Neural cell (in vitro differentiated cells): Measurements from ENCODE around the gene PPP1R15B. TPM values are rescaled to one million over a fixed set of nuclear protein-coding genes. Genes with fewer than 3 reads are reported as not detected.

Experiments
- H2AFZ ChIP-seq: fragments of 200-600, 300-800 bp; sonication (generic), shearing (Covaris generic); 2 replicates; pipeline ENCODE4 v1.6.0; 2014; ENCODE audit warnings: low read depth, mild to moderate bottlenecking, antibody characterized with exemption, low read length, moderate library complexity
- H3F3A ChIP-seq: fragments of 200-600 bp; shearing (Covaris generic); 2 replicates; pipeline ENCODE4 v1.6.1; 2016; ENCODE audit warnings: mild to moderate bottlenecking, moderate library complexity, mixed read lengths, antibody characterized with exemption, low read length; ENCODE audit not compliant: insufficient read depth, poor library complexity, severe bottlenecking
- H3K27ac ChIP-seq: fragments of 200-600, 300-800 bp; sonication (generic), shearing (Covaris generic); 2 replicates; pipeline ENCODE4 v1.5.1; 2014; ENCODE audit warnings: mild to moderate bottlenecking, low read length, moderate library complexity
- H3K27me3 ChIP-seq: fragments of 300-800, 200-600 bp; sonication (generic), shearing (Covaris generic); 2 replicates; pipeline ENCODE4 v1.6.0; 2014; ENCODE audit warnings: mild to moderate bottlenecking, low read depth, low read length, moderate library complexity; ENCODE audit not compliant: insufficient read depth
- H3K36me3 ChIP-seq: fragments of 300-800, 200-600 bp; sonication (generic), shearing (Covaris generic); 2 replicates; pipeline ENCODE4 v1.5.1; 2014; ENCODE audit warnings: mild to moderate bottlenecking, antibody characterized with exemption, low read length, moderate library complexity; ENCODE audit not compliant: insufficient read depth
- H3K4me2 ChIP-seq: fragments of 300-800, 200-600 bp; sonication (generic), shearing (Covaris generic); 2 replicates; pipeline ENCODE4 v1.6.0; 2014; ENCODE audit warnings: mild to moderate bottlenecking, low read length
- H3K4me3 ChIP-seq: fragments of 300-800, 200-600 bp; sonication (generic), shearing (Covaris generic); 2 replicates; pipeline ENCODE4 v1.5.1; 2014; ENCODE audit warnings: mild to moderate bottlenecking, low read length, moderate library complexity
- H3K79me2 ChIP-seq: fragments of 200-600 bp; shearing (Covaris generic); replicated peaks from 2 replicates; pipeline ENCODE4 v1.6.0; 2014; ENCODE audit warnings: mild to moderate bottlenecking, low read length, moderate library complexity; ENCODE audit not compliant: insufficient read depth
- H3K9ac ChIP-seq: fragments of 300-800, 200-600 bp; sonication (generic), shearing (Covaris generic); 2 replicates; pipeline ENCODE4 v1.6.1; 2016; ENCODE audit warnings: mild to moderate bottlenecking, low read length, mixed read lengths
- H3K9me2 ChIP-seq: fragments of 200-600 bp; shearing (Covaris generic); 2 replicates; pipeline ENCODE4 v1.6.1; 2016; ENCODE audit warnings: mild to moderate bottlenecking, low read length, mixed read lengths; ENCODE audit not compliant: insufficient read depth
- H3K9me3 ChIP-seq: fragments of 200-600, 300-800 bp; sonication (generic), shearing (Covaris generic); 2 replicates; pipeline ENCODE4 v1.6.1; 2016; ENCODE audit warnings: mild to moderate bottlenecking, mixed run types, low read length, moderate library complexity, mixed read lengths
- H4K20me1 ChIP-seq: fragments of 200-600 bp; shearing (Covaris generic); 2 replicates; pipeline ENCODE4 v1.6.1; 2016; ENCODE audit warnings: mild to moderate bottlenecking, mixed run types; ENCODE audit not compliant: insufficient read depth
- EP300 ChIP-seq: fragments of 450-650 bp; conservative IDR thresholded peaks from 2 replicates; pipeline ENCODE4 v1.6.1; 2014; ENCODE audit warnings: antibody characterized with exemption, mild to moderate bottlenecking, moderate library complexity; ENCODE audit not compliant: poor library complexity, severe bottlenecking
- EZH2 ChIP-seq: fragments of 200-600, 300-800 bp; shearing (Covaris generic), sonication (generic); IDR thresholded peaks from 2 replicates; pipeline ENCODE4 v1.6.1; 2014; ENCODE audit warnings: antibody characterized with exemption, low read length, borderline replicate concordance, mild to moderate bottlenecking; ENCODE audit not compliant: insufficient read depth, poor library complexity, severe bottlenecking
- MXI1 ChIP-seq: fragments of 450-650 bp; conservative IDR thresholded peaks from 2 replicates; pipeline ENCODE4 v1.6.1; 2014; ENCODE audit warnings: antibody characterized with exemption, mild to moderate bottlenecking; ENCODE audit not compliant: poor library complexity, severe bottlenecking
- POLR2AphosphoS5 ChIP-seq: IDR thresholded peaks from 2 replicates; pipeline ENCODE4 v1.6.1; 2012
- RAD21 ChIP-seq: fragments of 450-650 bp; conservative IDR thresholded peaks from 2 replicates; pipeline ENCODE4 v1.6.1; 2014; ENCODE audit warnings: antibody characterized with exemption, mild to moderate bottlenecking, moderate library complexity
- SMC3 ChIP-seq: fragments of 450-650 bp; conservative IDR thresholded peaks from 2 replicates; pipeline ENCODE4 v1.6.1; 2014; ENCODE audit warnings: antibody characterized with exemption, mild to moderate bottlenecking, moderate library complexity; ENCODE audit not compliant: poor library complexity
- TAF1 ChIP-seq: IDR thresholded peaks from 2 replicates; pipeline ENCODE4 v1.6.1; 2012; ENCODE audit warnings: low read depth
- polyA minus RNA-seq: library from RNA; depleted of rRNA, polyadenylated mRNA; stranded (reverse); fragments of >200 nt; gene quantifications from 2 replicates; pipeline ENCODE4 v1.2.3, GENCODE V29; 2014
- polyA plus RNA-seq: library from polyadenylated mRNA; depleted of rRNA; stranded (reverse); fragments of >200 nt; gene quantifications from 2 replicates; pipeline ENCODE4 v1.2.3, GENCODE V29; 2014
- TF ChIP-seq, protein P1 (sequence below): IDR thresholded peaks from 2 replicates; pipeline ENCODE4 v1.6.1; 2012; ENCODE audit warnings: borderline replicate concordance
- TF ChIP-seq, protein P2 (sequence below): fragments of 450-650 bp; IDR thresholded peaks from 2 replicates; pipeline ENCODE4 v1.5.1; 2014; ENCODE audit warnings: antibody characterized with exemption, mild to moderate bottlenecking, moderate library complexity; ENCODE audit not compliant: poor library complexity, severe bottlenecking

Gene PPP1R15B
- polyA plus RNA-seq (30.1 and 31.2 TPM in 2 replicates), polyA minus RNA-seq (55.2 and 55.5 TPM in 2 replicates)

DNA sequence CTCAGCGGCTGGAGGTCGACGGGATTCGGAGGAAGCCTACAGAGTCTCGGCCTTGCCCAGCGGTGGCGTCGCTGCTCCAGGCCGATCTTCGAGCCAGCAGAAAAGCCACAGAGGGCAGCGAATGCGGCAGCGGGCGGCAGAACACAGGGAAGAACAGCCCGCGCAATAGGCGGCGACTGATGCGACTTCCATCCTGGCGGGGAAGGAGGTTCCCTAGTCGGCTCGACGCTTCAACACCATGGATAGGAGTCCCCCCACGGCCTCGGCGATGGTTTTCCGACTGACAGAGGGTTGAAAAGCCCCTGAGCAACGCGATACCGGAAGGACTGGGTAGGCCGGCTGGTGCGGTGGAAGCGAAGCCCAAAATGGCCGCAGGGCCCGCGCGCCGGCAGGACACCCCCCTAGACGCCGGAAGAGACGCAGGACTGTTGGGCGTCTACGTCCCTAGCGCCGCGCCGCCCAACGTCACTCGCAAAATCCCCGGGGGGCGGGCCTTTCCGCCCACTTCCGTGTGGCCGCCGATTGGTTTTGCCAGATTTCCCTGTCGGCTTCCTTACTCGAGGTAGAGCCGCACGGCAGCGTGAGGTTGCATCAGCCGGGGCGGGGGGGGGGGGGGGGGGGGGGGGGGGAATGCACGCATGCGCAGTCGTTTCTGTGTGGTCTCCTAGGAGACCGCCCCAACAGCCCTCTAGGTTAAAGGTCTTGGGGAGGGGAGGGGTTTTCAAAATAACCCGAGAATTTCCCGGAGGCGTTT is at the start of gene PPP1R15B:
Gene PPP1R15B, minus strand, starts transcription at position 367 of the 754 bp plus-strand sequence. CDS start 406 bp downstream, outside the sequence.
- peaks cover 35% of the 10 kb centered on the region for H4K20me1 ChIP-seq
- peak within 1 kb of the TSS; percentile 99 for H3K27ac ChIP-seq
- peak within 1 kb of the TSS; percentile 71 for H3K4me2 ChIP-seq
- no peaks in the 10 kb centered on the region for H3K27me3 ChIP-seq
- no peak for TF ChIP-seq RAD21
- TF ChIP-seq EZH2 = no peak
- TF ChIP-seq POLR2AphosphoS5 = peak; percentile 97
- TF ChIP-seq, protein P1, sequence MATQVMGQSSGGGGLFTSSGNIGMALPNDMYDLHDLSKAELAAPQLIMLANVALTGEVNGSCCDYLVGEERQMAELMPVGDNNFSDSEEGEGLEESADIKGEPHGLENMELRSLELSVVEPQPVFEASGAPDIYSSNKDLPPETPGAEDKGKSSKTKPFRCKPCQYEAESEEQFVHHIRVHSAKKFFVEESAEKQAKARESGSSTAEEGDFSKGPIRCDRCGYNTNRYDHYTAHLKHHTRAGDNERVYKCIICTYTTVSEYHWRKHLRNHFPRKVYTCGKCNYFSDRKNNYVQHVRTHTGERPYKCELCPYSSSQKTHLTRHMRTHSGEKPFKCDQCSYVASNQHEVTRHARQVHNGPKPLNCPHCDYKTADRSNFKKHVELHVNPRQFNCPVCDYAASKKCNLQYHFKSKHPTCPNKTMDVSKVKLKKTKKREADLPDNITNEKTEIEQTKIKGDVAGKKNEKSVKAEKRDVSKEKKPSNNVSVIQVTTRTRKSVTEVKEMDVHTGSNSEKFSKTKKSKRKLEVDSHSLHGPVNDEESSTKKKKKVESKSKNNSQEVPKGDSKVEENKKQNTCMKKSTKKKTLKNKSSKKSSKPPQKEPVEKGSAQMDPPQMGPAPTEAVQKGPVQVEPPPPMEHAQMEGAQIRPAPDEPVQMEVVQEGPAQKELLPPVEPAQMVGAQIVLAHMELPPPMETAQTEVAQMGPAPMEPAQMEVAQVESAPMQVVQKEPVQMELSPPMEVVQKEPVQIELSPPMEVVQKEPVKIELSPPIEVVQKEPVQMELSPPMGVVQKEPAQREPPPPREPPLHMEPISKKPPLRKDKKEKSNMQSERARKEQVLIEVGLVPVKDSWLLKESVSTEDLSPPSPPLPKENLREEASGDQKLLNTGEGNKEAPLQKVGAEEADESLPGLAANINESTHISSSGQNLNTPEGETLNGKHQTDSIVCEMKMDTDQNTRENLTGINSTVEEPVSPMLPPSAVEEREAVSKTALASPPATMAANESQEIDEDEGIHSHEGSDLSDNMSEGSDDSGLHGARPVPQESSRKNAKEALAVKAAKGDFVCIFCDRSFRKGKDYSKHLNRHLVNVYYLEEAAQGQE = peak; percentile 85
- TF ChIP-seq SMC3 = no peak
- TF ChIP-seq TAF1 = peak; percentile 97
- TF ChIP-seq, protein P2, sequence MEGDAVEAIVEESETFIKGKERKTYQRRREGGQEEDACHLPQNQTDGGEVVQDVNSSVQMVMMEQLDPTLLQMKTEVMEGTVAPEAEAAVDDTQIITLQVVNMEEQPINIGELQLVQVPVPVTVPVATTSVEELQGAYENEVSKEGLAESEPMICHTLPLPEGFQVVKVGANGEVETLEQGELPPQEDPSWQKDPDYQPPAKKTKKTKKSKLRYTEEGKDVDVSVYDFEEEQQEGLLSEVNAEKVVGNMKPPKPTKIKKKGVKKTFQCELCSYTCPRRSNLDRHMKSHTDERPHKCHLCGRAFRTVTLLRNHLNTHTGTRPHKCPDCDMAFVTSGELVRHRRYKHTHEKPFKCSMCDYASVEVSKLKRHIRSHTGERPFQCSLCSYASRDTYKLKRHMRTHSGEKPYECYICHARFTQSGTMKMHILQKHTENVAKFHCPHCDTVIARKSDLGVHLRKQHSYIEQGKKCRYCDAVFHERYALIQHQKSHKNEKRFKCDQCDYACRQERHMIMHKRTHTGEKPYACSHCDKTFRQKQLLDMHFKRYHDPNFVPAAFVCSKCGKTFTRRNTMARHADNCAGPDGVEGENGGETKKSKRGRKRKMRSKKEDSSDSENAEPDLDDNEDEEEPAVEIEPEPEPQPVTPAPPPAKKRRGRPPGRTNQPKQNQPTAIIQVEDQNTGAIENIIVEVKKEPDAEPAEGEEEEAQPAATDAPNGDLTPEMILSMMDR = no peak
- TF ChIP-seq MXI1 = peak; percentile 82
- TF ChIP-seq EP300 = peak; percentile 69
- peaks cover 48% of the 10 kb centered on the region for H3K79me2 ChIP-seq
- no peaks in the 10 kb centered on the region for H3K9me2 ChIP-seq
- peak within 1 kb of the TSS; percentile 92 for H3K4me3 ChIP-seq
- no peaks in the 10 kb centered on the region for H3K9me3 ChIP-seq
- peak within 1 kb of the TSS; percentile 99 for H3K9ac ChIP-seq
- no peaks in the 10 kb centered on the region for H3F3A ChIP-seq
- peak within 1 kb of the TSS; percentile 62 for H2AFZ ChIP-seq
- no peaks in the 10 kb centered on the region for H3K36me3 ChIP-seq

DNA sequence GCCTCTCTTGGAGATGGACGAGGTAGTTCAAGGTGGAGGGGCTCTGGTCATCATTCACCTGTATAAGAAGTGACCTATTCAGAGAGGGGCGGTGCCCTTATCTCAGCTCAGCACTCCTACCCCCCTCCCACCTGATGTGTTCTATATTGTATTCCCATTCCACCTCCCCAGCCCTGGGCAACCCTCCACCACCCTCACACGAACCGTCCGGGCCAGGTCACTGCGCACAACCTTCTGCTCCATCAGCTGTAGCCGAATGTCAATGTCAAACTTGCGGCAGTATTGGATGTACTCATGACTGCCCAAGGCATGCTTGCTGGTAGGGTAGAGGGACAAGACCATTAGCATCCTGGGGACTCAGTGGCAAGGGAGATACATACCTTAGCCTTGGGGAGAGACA is 48.7 kb upstream of the PPP1R15B start:
- no peaks in the 10 kb centered on the region for H3K9me3 ChIP-seq
- TF ChIP-seq EP300 = no peak
- TF ChIP-seq TAF1 = no peak
- no peak for TF ChIP-seq MXI1
- TF ChIP-seq, protein P2 = no peak
- TF ChIP-seq RAD21 = no peak
- TF ChIP-seq POLR2AphosphoS5 = no peak
- TF ChIP-seq SMC3 = no peak
- no peak for TF ChIP-seq EZH2
- TF ChIP-seq, protein P1 = no peak
- no peaks in the 10 kb centered on the region for H3K27me3 ChIP-seq
- H4K20me1 ChIP-seq = no peaks in the 10 kb centered on the region
- H3K4me3 ChIP-seq = no peak overlapping the region
- no peak overlapping the region for H2AFZ ChIP-seq
- H3K79me2 ChIP-seq = no peaks in the 10 kb centered on the region
- no peaks in the 10 kb centered on the region for H3K9me2 ChIP-seq
- H3K36me3 ChIP-seq = no peaks in the 10 kb centered on the region
- no peak overlapping the region for H3K27ac ChIP-seq
- no peak overlapping the region for H3K4me2 ChIP-seq
- no peaks in the 10 kb centered on the region for H3F3A ChIP-seq
- H3K9ac ChIP-seq = no peak overlapping the region
